Chondrocyte (in vitro differentiated cells): ENCODE results near the gene ATP2A1. TPM values are rescaled to one million over a fixed set of nuclear protein-coding genes. Genes with fewer than 3 reads are reported as not detected.

Experiments
- DNase-seq: peaks from one replicate; pipeline ENCODE4 v3.0.0; 2021; ENCODE audit warnings: mixed read lengths, low spot score
- H3K27ac Mint-ChIP-seq: one replicate; pipeline ENCODE4 v1.8.0; 2021; ENCODE audit warnings: mild to moderate bottlenecking, moderate library complexity, mixed read lengths; ENCODE audit not compliant: unreplicated experiment
- H3K27me3 Mint-ChIP-seq: 2 replicates; pipeline ENCODE4 v1.8.0; 2021; ENCODE audit warnings: low read depth, mixed read lengths
- H3K36me3 Mint-ChIP-seq: 2 replicates; pipeline ENCODE4 v1.8.0; 2021; ENCODE audit warnings: low read depth, mixed read lengths
- H3K4me1 Mint-ChIP-seq: 2 replicates; pipeline ENCODE4 v1.8.0; 2021; ENCODE audit warnings: low read depth, mild to moderate bottlenecking, mixed read lengths
- H3K4me3 Mint-ChIP-seq: one replicate; pipeline ENCODE4 v1.8.0; 2021; ENCODE audit warnings: mild to moderate bottlenecking, moderate library complexity, mixed read lengths; ENCODE audit not compliant: unreplicated experiment
- H3K9me3 Mint-ChIP-seq: 2 replicates; pipeline ENCODE4 v1.8.0; 2021; ENCODE audit warnings: low read depth, mixed read lengths
- total RNA-seq: library from RNA; stranded (reverse); gene quantifications from 3 replicates; pipeline ENCODE4 v1.2.1, GENCODE V29; 2021
- TF ChIP-seq, protein P1 (sequence below): fragments of 200-600 bp; sonication (generic); IDR thresholded peaks from 2 replicates; pipeline ENCODE4 v1.5.0; 2021; ENCODE audit warnings: antibody characterized with exemption, mild to moderate bottlenecking, moderate library complexity

ATP2A1 gene
- total RNA-seq, 1 donor from 2014 or later = 0.42 TPM

DNA sequence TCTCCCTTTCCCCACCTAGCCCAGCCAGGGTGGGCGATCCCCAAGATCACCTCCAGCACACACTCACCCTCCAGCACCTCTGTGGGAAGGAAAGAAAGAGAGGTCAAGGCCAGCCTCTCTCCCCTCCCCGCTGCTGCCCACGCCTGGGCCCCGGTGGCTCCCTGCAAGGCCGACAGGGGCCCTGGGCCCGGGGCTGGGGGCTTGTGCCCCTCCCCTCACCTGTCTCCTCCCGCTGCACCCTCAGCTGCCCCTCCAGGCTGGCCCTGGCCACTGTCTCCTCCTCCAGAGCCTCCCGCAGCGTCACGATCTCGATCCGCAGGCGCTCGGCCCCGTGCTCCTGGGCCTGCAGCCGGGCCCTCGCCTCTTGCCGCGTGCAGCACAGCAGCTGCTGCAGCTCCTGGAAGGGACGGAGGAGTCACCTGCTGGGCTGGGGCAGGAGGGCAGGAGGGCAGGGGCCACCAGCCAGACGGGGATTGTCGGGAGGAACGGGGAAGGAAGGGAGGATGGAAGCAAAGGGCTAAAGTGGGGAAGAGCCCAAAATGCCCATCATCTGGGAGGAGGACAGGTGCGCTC lies 27.6 kb downstream of the ATP2A1 start:
- Mint-ChIP-seq H3K27me3 (no peaks in the 10 kb centered on the region), H3K4me1 (no peaks in the 10 kb centered on the region), H3K36me3 (peaks cover 2% of the 10 kb centered on the region), H3K4me3 (no peak overlapping the region), H3K27ac (no peak overlapping the region), H3K9me3 (no peaks in the 10 kb centered on the region)
- TF ChIP-seq, protein P1, sequence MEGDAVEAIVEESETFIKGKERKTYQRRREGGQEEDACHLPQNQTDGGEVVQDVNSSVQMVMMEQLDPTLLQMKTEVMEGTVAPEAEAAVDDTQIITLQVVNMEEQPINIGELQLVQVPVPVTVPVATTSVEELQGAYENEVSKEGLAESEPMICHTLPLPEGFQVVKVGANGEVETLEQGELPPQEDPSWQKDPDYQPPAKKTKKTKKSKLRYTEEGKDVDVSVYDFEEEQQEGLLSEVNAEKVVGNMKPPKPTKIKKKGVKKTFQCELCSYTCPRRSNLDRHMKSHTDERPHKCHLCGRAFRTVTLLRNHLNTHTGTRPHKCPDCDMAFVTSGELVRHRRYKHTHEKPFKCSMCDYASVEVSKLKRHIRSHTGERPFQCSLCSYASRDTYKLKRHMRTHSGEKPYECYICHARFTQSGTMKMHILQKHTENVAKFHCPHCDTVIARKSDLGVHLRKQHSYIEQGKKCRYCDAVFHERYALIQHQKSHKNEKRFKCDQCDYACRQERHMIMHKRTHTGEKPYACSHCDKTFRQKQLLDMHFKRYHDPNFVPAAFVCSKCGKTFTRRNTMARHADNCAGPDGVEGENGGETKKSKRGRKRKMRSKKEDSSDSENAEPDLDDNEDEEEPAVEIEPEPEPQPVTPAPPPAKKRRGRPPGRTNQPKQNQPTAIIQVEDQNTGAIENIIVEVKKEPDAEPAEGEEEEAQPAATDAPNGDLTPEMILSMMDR = no peak
- DNase-seq = no peak

DNA sequence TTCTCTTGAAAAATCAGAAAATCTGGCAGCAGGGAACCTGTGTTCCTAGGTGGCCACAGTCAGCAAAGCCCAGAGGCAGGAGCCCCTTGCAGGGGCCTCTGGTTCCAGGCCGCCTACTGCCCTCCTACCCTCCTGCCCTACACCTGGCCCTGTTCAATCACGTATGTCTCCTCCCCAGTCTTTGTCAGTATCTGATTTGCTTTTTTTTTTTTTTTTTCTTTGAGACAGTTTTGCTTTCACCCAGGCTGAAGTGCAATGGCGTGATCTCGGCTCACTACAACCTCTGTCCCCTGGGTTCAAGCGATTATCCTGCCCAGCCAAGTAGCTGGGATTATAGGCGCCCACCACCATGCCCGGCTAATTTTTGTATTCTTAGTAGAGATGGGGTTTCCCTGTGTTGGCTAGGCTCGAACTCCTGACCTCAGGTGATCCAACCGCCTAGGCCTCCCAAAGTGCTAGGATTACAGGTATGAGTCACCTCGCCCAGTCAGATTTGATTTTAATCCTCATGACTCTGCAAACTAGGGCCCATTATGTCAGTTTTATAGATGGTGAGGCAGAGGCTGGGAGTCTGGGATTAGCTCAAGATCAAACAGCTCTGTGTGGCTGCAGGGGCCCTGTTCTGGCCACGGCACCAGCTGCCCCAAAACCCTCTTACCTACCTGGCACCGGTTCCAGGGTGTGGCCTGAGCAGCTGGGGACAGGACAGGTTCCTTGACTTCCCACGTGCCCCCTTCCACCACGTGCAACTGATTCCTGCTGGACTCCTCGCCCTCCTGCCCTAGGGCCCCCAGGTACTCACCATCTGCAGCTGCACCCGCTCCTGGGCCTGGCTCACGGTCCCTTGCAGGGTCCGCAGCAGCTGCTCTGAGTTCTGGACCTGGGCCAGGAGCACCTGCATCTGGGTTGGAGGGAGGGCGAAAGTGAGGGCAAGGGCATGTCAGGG lies 32.1 kb downstream of the ATP2A1 start:
- H3K4me3 Mint-ChIP-seq = no peak overlapping the region
- peaks cover 15% of the 10 kb centered on the region for H3K36me3 Mint-ChIP-seq
- no peaks in the 10 kb centered on the region for H3K27me3 Mint-ChIP-seq
- no peak overlapping the region for H3K27ac Mint-ChIP-seq
- TF ChIP-seq, protein P1 = no peak
- DNase-seq = no peak
- H3K4me1 Mint-ChIP-seq = no peaks in the 10 kb centered on the region
- H3K9me3 Mint-ChIP-seq = no peaks in the 10 kb centered on the region

DNA sequence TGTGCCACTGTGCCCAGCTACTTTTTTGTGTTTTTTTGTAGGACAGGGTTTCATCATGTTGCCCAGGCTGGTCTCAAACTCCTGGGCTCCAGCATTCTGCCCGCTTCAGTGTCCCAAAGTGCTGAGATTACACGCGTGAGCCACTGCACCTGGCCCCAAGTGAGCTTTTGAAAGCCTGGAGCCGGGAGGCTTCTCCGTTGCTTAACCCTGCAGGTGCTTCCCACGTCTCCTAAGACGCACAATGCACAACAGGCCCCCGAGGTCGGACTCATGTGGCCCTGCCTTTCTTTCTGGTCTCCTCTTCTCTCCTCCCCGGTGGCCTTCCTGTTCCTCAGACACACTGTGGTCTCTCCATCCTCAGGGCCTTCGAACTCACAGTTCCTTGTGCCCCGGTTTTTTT lies 34.3 kb downstream of the ATP2A1 start:
- no peak overlapping the region for H3K27ac Mint-ChIP-seq
- no peak overlapping the region for H3K4me3 Mint-ChIP-seq
- H3K36me3 Mint-ChIP-seq = peaks cover 19% of the 10 kb centered on the region
- no peaks in the 10 kb centered on the region for H3K9me3 Mint-ChIP-seq
- H3K4me1 Mint-ChIP-seq = no peaks in the 10 kb centered on the region
- no peak for DNase-seq
- no peaks in the 10 kb centered on the region for H3K27me3 Mint-ChIP-seq
- TF ChIP-seq, protein P1 = no peak

DNA sequence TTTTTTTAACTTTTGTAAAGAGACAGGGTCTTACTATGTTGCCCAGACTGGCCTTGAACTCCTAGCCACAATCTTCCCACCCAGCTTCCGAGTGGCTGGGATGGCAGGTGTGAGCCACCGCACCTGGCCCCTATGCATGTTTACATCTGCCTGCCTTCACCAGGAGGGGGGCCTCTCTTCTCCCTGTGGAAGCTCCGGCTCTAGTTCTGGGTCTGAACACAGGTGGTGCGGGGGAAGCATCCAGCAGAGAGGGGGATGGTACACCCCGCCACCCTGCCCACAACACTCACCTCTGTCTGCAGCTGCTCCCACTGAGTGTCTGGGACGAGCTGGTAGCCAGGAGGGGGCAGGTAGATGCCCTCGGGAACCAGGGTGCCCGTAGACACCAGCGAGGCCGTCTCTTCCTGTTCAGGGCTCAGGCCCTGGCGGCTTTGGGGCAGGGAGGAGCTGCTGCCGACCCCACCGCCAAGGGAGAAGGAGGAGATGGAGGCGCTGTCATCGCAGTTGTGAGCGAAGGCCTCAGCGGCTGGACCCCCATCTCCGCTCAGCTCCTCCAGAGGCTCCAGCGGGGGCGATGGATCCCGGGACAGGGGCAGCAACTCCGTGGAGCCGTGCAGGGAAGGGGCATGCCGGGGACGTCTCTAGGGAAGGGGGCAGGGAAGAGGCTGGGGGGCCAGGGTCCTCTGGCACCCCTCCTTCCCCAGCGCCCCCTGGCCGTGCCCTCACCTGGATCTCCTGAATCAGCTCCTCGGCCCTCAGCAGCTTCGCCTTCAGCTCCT lies 35.8 kb downstream of the ATP2A1 start:
- H3K4me1 Mint-ChIP-seq = no peaks in the 10 kb centered on the region
- H3K9me3 Mint-ChIP-seq = no peaks in the 10 kb centered on the region
- H3K27ac Mint-ChIP-seq = no peak overlapping the region
- TF ChIP-seq, protein P1 = no peak
- H3K4me3 Mint-ChIP-seq = no peak overlapping the region
- DNase-seq = no peak
- peaks cover 17% of the 10 kb centered on the region for H3K36me3 Mint-ChIP-seq
- H3K27me3 Mint-ChIP-seq = no peaks in the 10 kb centered on the region

DNA sequence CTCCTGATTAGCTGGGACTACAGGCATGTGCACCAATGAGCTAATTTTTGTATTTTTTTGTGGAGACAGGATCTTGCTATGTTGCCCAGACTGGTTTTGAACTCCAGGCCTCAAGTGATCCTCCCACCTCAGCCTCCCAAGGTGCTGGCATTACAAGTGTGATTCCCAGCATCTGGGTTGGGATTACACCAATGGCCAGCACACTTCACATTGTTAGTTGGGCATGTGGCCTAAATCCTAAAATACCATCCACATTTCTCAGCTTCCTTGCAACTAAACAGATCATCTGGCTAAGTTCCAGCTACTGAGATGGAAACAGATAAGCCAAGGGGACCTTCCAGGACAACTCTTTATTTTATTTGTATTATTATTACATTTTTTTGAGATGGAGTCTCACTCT lies 36.9 kb downstream of the ATP2A1 start:
- no peak for DNase-seq
- Mint-ChIP-seq H3K4me1 (no peaks in the 10 kb centered on the region), H3K27ac (no peak overlapping the region), H3K9me3 (no peaks in the 10 kb centered on the region), H3K4me3 (no peak overlapping the region), H3K36me3 (peaks cover 17% of the 10 kb centered on the region), H3K27me3 (no peaks in the 10 kb centered on the region)
- TF ChIP-seq, protein P1 = no peak
